IMR-90 (cell line): Measurements from ENCODE around the gene TRMT1. TPM values are rescaled to one million over a fixed set of nuclear protein-coding genes. Genes with fewer than 3 reads are reported as not detected.
A peak's percentile ranks its signal among the peaks of the same experiment; 100 is the strongest.

Experiments used
- ATAC-seq: fragments of 200-7000 bp; cut with Tn5 transposase; 2 replicates; pipeline ENCODE4 v1.9.1; 2020; ENCODE audit warnings: low read depth, mild to moderate bottlenecking, moderate library complexity
- BruUV-seq: library from RNA; stranded (reverse); fragments of 400-500 nt; replicated peaks from 2 replicates; lab custom pipeline; 2021; lab: Mats Ljungman, UMichigan
- CTCF ChIA-PET: fragments of 300-600 bp; formaldehyde crosslinking; extraction: SDS; loops from one replicate; lab custom pipeline; 2021; ENCODE audit warnings: antibody characterized with exemption; lab: Yijun Ruan, JAX
- POLR2A ChIA-PET: fragments of 300-600 bp; sonication (Branson Sonifier 250); formaldehyde crosslinking; loops from one replicate; lab custom pipeline; 2022; ENCODE audit warnings: antibody characterized with exemption; ENCODE audit not compliant: unreplicated experiment; lab: Charles Lee
- DNase-seq: peaks from one replicate; pipeline ENCODE4 v3.0.0; 2013
- H2AFZ ChIP-seq: replicated peaks from 2 replicates; pipeline ENCODE3; 2013; ENCODE audit warnings: low read length, mild to moderate bottlenecking; ENCODE audit not compliant: poor library complexity
- H2AK5ac ChIP-seq: 2 replicates; pipeline ENCODE4 v1.6.1; 2013; ENCODE audit warnings: low read depth, low read length, inconsistent platforms
- H2AK9ac ChIP-seq: replicated peaks from 2 replicates; pipeline ENCODE3; 2013; ENCODE audit warnings: mild to moderate bottlenecking, low read depth, low read length, moderate library complexity; ENCODE audit not compliant: poor library complexity
- H2BK120ac ChIP-seq: 2 replicates; pipeline ENCODE4 v1.6.1; 2013; ENCODE audit warnings: low read depth, low read length, inconsistent platforms
- H2BK15ac ChIP-seq: 3 replicates; pipeline ENCODE4 v1.6.1; 2013; ENCODE audit warnings: low read depth, low read length, inconsistent platforms
- H2BK20ac ChIP-seq: 2 replicates; pipeline ENCODE4 v1.6.1; 2013; ENCODE audit warnings: low read depth, mild to moderate bottlenecking, inconsistent platforms, low read length, moderate library complexity
- H2BK5ac ChIP-seq: 2 replicates; pipeline ENCODE4 v1.6.1; 2013; ENCODE audit warnings: mild to moderate bottlenecking, low read depth, low read length, inconsistent platforms; ENCODE audit not compliant: poor library complexity, severe bottlenecking
- H3K14ac ChIP-seq: replicated peaks from 2 replicates; pipeline ENCODE4 v1.6.1; 2013; ENCODE audit warnings: low read depth, low read length, inconsistent platforms
- H3K18ac ChIP-seq: 2 replicates; pipeline ENCODE4 v1.6.1; 2013; ENCODE audit warnings: low read depth, low read length, control low read depth
- H3K23ac ChIP-seq: 2 replicates; pipeline ENCODE4 v1.6.1; 2013; ENCODE audit warnings: low read depth, low read length, inconsistent platforms
- H3K27ac ChIP-seq: 2 replicates; pipeline ENCODE4 v1.5.1; 2013; ENCODE audit warnings: mild to moderate bottlenecking, control low read depth, low read length; ENCODE audit not compliant: insufficient read depth
- H3K27me3 ChIP-seq: 2 replicates; pipeline ENCODE4 v1.6.1; 2013; ENCODE audit warnings: low read length; ENCODE audit not compliant: control insufficient read depth, insufficient read depth
- H3K36me3 ChIP-seq: 2 replicates; pipeline ENCODE4 v1.6.1; 2013; ENCODE audit warnings: low read length, mixed read lengths; ENCODE audit not compliant: control insufficient read depth, insufficient read depth
- H3K4ac ChIP-seq: 2 replicates; pipeline ENCODE4 v1.6.1; 2013; ENCODE audit warnings: low read depth, low read length, inconsistent platforms
- H3K4me1 ChIP-seq: 2 replicates; pipeline ENCODE4 v1.6.1; 2013; ENCODE audit warnings: low read length, mixed read lengths; ENCODE audit not compliant: control insufficient read depth, insufficient read depth
- H3K4me2 ChIP-seq: 2 replicates; pipeline ENCODE4 v1.6.1; 2013; ENCODE audit warnings: low read depth, mild to moderate bottlenecking, control low read depth, low read length, moderate library complexity
- H3K4me3 ChIP-seq: 2 replicates; pipeline ENCODE4 v1.5.1; 2013; ENCODE audit warnings: low read depth, mild to moderate bottlenecking, control low read depth, low read length, moderate library complexity; ENCODE audit not compliant: insufficient read depth
- H3K56ac ChIP-seq: 2 replicates; pipeline ENCODE4 v1.6.1; 2013; ENCODE audit warnings: low read length, inconsistent platforms; ENCODE audit not compliant: insufficient read depth; ENCODE audit errors: extremely low read depth
- H3K79me1 ChIP-seq, 2 experiments: 2 replicates each; pipeline ENCODE4 v1.6.1; 2013; ENCODE audit warnings: low read length in 2 of 2, inconsistent platforms in 1 of 2, low read depth in 1 of 2
- H3K9ac ChIP-seq: 2 replicates; pipeline ENCODE4 v1.6.1; 2013; ENCODE audit warnings: low read depth, low read length, control low read depth
- H3K9me1 ChIP-seq: 2 replicates; pipeline ENCODE4 v1.6.1; 2013; ENCODE audit warnings: low read length, inconsistent platforms; ENCODE audit not compliant: insufficient read depth
- H3K9me3 ChIP-seq: 2 replicates; pipeline ENCODE4 v1.6.1; 2013; ENCODE audit warnings: low read length; ENCODE audit not compliant: control insufficient read depth, insufficient read depth
- H4K20me1 ChIP-seq: 2 replicates; pipeline ENCODE4 v1.6.1; 2013; ENCODE audit warnings: low read length, inconsistent platforms; ENCODE audit not compliant: insufficient read depth
- H4K5ac ChIP-seq: 2 replicates; pipeline ENCODE4 v1.6.1; 2013; ENCODE audit warnings: mild to moderate bottlenecking, low read depth, low read length, control low read depth
- H4K8ac ChIP-seq, 2 experiments: 2 replicates each; pipeline ENCODE4 v1.6.1; 2013; ENCODE audit warnings: low read depth in 2 of 2, low read length in 2 of 2, control low read depth in 1 of 2, inconsistent platforms in 1 of 2
- H4K91ac ChIP-seq: 2 replicates; pipeline ENCODE4 v1.6.1; 2013; ENCODE audit warnings: low read depth, low read length, inconsistent platforms; ENCODE audit not compliant: insufficient read depth
- POLR2A ChIP-seq: IDR thresholded peaks from 2 replicates; pipeline ENCODE4 v1.6.1; 2012; ENCODE audit warnings: mild to moderate bottlenecking, low read depth, low read length
- WGBS, 2 experiments: methylation state at CpG; one replicate each; pipeline versions ENCODE4 v1.1.5 to v1.1.7; 2013; ENCODE audit warnings: missing lambda C conversion rate in 2 of 2; ENCODE audit not compliant: insufficient read length in 1 of 2; ENCODE audit errors: extremely low coverage in 2 of 2; 5-methylcytosine and 5-hydroxymethylcytosine counted together
- dilution Hi-C: fragments of 300-500 bp; cut with HindIII; formaldehyde crosslinking; loops from one replicate; pipeline ENCODE4 v1.14.3; 2018; ENCODE audit warnings: low sequenced_read_pairs; ENCODE audit not compliant: unreplicated experiment
- in situ Hi-C: fragments of 300-500 bp; cut with MboI; formaldehyde crosslinking; loops from 3 replicates; pipeline ENCODE4 v1.14.3; 2019; ENCODE audit warnings: low sequenced_read_pairs, inconsistent platforms, mixed read lengths
- intact Hi-C: fragments of 100-400 bp; cut with micrococcal nuclease; formaldehyde crosslinking; loops from 2 replicates; pipeline ENCODE4 v1.10.0; 2022
- polyA plus RNA-seq, 3 experiments: library from polyadenylated mRNA; depleted of rRNA; stranded (reverse); fragments of >200 nt; gene quantifications; 2 replicates each; pipeline ENCODE4 v1.2.3, GENCODE V29; 2012; ENCODE audit warnings: low replicate concordance in 1 of 3
- total RNA-seq: library from RNA; depleted of rRNA; stranded (reverse); fragments of >200 nt; gene quantifications from 2 replicates; pipeline ENCODE4 v1.2.3, GENCODE V29; 2012
- TF ChIP-seq, protein P1 (sequence below): fragments of 150-350 bp; IDR thresholded peaks from 2 replicates; pipeline ENCODE4 v1.6.1; 2017; ENCODE audit warnings: mild to moderate bottlenecking, antibody characterized with exemption, low read length, low read depth

The TRMT1 gene
- total and polyA plus RNA-seq, 2 of the 4 experiments (the other 2 are of a cell fraction): 28.3 to 56.0 TPM

DNA sequence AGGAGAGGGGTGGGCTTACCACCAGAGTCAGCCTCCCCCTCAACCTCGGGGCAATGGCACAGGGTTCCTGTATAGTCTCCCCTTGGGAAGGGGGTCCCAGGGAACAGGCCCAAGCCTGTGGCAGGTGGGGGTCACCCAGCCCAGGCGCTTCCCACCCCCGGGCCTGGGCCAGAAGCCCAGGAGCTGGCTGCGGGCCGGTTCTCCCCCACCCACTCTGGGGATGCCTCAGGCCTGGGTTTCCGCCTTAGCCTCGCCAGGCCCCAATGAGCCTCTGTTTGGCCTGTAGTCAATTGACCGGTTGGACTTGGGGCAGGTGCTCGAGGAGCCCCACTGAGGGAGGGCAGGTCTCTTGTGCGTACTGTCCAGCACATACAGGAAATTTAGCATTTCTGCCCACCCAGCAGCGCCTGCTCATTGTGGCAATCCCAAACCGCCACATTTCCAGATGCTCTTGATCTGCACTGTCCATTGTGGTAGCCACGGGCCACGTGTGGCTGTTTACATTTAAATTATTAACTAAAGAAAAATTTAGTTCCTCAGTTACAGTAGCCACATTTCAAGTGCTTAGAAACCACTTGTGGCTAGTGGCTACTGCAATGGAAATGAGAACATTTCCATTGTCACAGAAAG is 23.8 kb downstream of the TRMT1 start:
- dilution Hi-C loops (no loop called here), in situ Hi-C loops (loop anchor here (5.0 kb wide), 1 partner anchor 110 kb away; no protein-coding TSS in a partner anchor), intact Hi-C loops (loop anchor here (1.0 kb wide), 1 partner anchor 109 kb away; no protein-coding TSS in a partner anchor)
- no peak overlapping the region for H2AK9ac ChIP-seq
- DNase-seq (peak; percentile 58), ATAC-seq (no peak)
- no peaks in the 10 kb centered on the region for H3K27me3 ChIP-seq
- H2BK5ac ChIP-seq: no peak overlapping the region
- no peak overlapping the region for H3K18ac ChIP-seq
- H4K8ac ChIP-seq: no peak overlapping the region
- ChIA-PET CTCF (interaction anchor here (0.6 to 1.8 kb wide), 6 partner anchors 35 to 178 kb away, joined by 3 to 10 read pairs (median 6); no protein-coding TSS in a partner anchor), POLR2A (interaction anchor here (0.6 kb wide), 1 partner anchor 127 kb away, joined by 3 read pairs; no protein-coding TSS in a partner anchor)
- H3K9ac ChIP-seq: no peak overlapping the region
- H4K91ac ChIP-seq: no peak overlapping the region
- H2AK5ac ChIP-seq: no peak overlapping the region
- no peaks in the 10 kb centered on the region for H3K9me3 ChIP-seq
- 0 out of 4 replicates have a peak, but pooled peaks cover 0 to 4% of the 10 kb centered on the region in 2 experiments for H3K79me1 ChIP-seq
- H4K20me1 ChIP-seq: peaks cover 15% of the 10 kb centered on the region; the same call in 1 of the 2 replicates
- no TSS peak for BruUV-seq
- no peak overlapping the region for H3K23ac ChIP-seq
- TF ChIP-seq, protein P1, sequence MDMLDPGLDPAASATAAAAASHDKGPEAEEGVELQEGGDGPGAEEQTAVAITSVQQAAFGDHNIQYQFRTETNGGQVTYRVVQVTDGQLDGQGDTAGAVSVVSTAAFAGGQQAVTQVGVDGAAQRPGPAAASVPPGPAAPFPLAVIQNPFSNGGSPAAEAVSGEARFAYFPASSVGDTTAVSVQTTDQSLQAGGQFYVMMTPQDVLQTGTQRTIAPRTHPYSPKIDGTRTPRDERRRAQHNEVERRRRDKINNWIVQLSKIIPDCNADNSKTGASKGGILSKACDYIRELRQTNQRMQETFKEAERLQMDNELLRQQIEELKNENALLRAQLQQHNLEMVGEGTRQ: 0 out of 2 replicates have a peak, but pooled peaks have one; percentile 34
- TF ChIP-seq POLR2A: no peak
- no peak overlapping the region for H3K27ac ChIP-seq
- peaks cover 9% of the 10 kb centered on the region; the same call in 1 of the 2 replicates for H3K4me1 ChIP-seq
- H3K56ac ChIP-seq: no peak overlapping the region
- no peak overlapping the region for H2BK15ac ChIP-seq
- no peak overlapping the region for H3K14ac ChIP-seq
- 100% methylated on average over 2 of the region's 14 CpGs; no CpG with 5 or more reads in 1 of the 2 experiments for WGBS, 2 experiments
- no peaks in the 10 kb centered on the region for H3K9me1 ChIP-seq
- H3K36me3 ChIP-seq: peaks cover 24% of the 10 kb centered on the region; the same call in 1 of the 2 replicates
- no peak overlapping the region for H2BK120ac ChIP-seq
- no peak overlapping the region for H4K5ac ChIP-seq
- H3K4me2 ChIP-seq: no peak overlapping the region
- H2BK20ac ChIP-seq: no peak overlapping the region
- H2AFZ ChIP-seq: no peak overlapping the region
- no peak overlapping the region for H3K4me3 ChIP-seq
- no peak overlapping the region for H3K4ac ChIP-seq
